Fibroblast of lung (primary cell): ENCODE data around the gene TBC1D14. TPM values are rescaled to one million over a fixed set of nuclear protein-coding genes. Genes with fewer than 3 reads are reported as not detected.

Experiments
- DNase-seq, 2 donors: peaks; one replicate each; pipeline versions ENCODE4 v3.0.0 to v3.0.0-alpha.2; 2010; ENCODE audit warnings: low read depth in 2 of 2
- H2AFZ ChIP-seq: 2 replicates; pipeline ENCODE4 v1.5.1; 2012; ENCODE audit warnings: low read length, control low read depth, inconsistent platforms
- H3K27ac ChIP-seq: 2 replicates; pipeline ENCODE4 v1.5.1; 2011; ENCODE audit warnings: low read length, control low read depth; ENCODE audit not compliant: insufficient read depth
- H3K27me3 ChIP-seq: 2 replicates; pipeline ENCODE4 v1.5.1; 2011; ENCODE audit warnings: mild to moderate bottlenecking, low read length; ENCODE audit not compliant: control insufficient read depth, insufficient read depth
- H3K36me3 ChIP-seq: 2 replicates; pipeline ENCODE4 v1.5.1; 2011; ENCODE audit warnings: low read length; ENCODE audit not compliant: control insufficient read depth, insufficient read depth
- H3K4me1 ChIP-seq: 2 replicates; pipeline ENCODE4 v1.5.1; 2011; ENCODE audit warnings: low read length; ENCODE audit not compliant: control insufficient read depth, insufficient read depth; ENCODE audit errors: extremely low read depth
- H3K4me2 ChIP-seq: 2 replicates; pipeline ENCODE4 v1.5.1; 2011; ENCODE audit warnings: low read length, control low read depth; ENCODE audit not compliant: insufficient read depth; ENCODE audit errors: extremely low read depth
- H3K4me3 ChIP-seq, 4 experiments: fragments of 200-600 bp in 1 of 4; sonication (generic) in 1 of 4; replicated peaks in 1 of 4; 2 replicates each; pipeline ENCODE4 v1.5.1; 2011 to 2016; ENCODE audit warnings: low read length in 4 of 4, low read depth in 3 of 4, mild to moderate bottlenecking in 3 of 4, control low read depth in 2 of 4, inconsistent platforms in 1 of 4, mixed read lengths in 1 of 4; ENCODE audit not compliant: insufficient read depth in 1 of 4; ENCODE audit errors: control extremely low read depth in 1 of 4
- H3K79me2 ChIP-seq: 2 replicates; pipeline ENCODE4 v1.5.1; 2012; ENCODE audit warnings: mild to moderate bottlenecking, low read length, inconsistent platforms; ENCODE audit not compliant: control insufficient read depth, insufficient read depth
- H3K9ac ChIP-seq: 2 replicates; pipeline ENCODE4 v1.5.1; 2011; ENCODE audit warnings: mild to moderate bottlenecking, low read length, control low read depth; ENCODE audit not compliant: insufficient read depth
- H3K9me3 ChIP-seq: 2 replicates; pipeline ENCODE4 v1.5.1; 2012; ENCODE audit warnings: low read depth, low read length; ENCODE audit not compliant: control insufficient read depth, insufficient read depth
- H4K20me1 ChIP-seq: 2 replicates; pipeline ENCODE4 v1.5.1; 2011; ENCODE audit warnings: low read length; ENCODE audit not compliant: control insufficient read depth, insufficient read depth; ENCODE audit errors: extremely low read depth
- CTCF ChIP-seq, 2 donors: IDR thresholded peaks in 1 of 2; conservative IDR thresholded peaks in 1 of 2; 1 replicate in 1 of 2; 2 replicates in 1 of 2; pipeline ENCODE4 v1.5.1; 2011 to 2012; ENCODE audit warnings: low read length in 2 of 2, control low read depth in 1 of 2, inconsistent platforms in 1 of 2, low read depth in 1 of 2, mild to moderate bottlenecking in 1 of 2
- EZH2 ChIP-seq: IDR thresholded peaks from 2 replicates; pipeline ENCODE4 v1.5.1; 2012; ENCODE audit warnings: low read length, control low read depth, mild to moderate bottlenecking; ENCODE audit errors: missing control alignments
- polyA plus RNA-seq, 2 donors: library from polyadenylated mRNA; depleted of rRNA in 1 of 2; stranded (reverse) in 1 of 2; unstranded in 1 of 2; fragments of >200 nt; gene quantifications; 2 replicates each; pipeline ENCODE4 v1.2.1, GENCODE V29; 2011 to 2012; ENCODE audit warnings: missing spikeins in 1 of 2
- total RNA-seq: library from RNA; depleted of rRNA; stranded (reverse); fragments of >200 nt; gene quantifications from 2 replicates; pipeline ENCODE4 v1.2.1, GENCODE V29; 2014

Gene TBC1D14
- total and polyA plus RNA-seq, 2 donors (not counting 1 experiment from before 2014, with no cell fraction given) = 26.9 to 37.7 TPM

- TF ChIP-seq CTCF (conservative IDR thresholded peaks at IDR 0.05 in 1 of 2, IDR thresholded peaks at IDR 0.05 in 1 of 2; ENCODE audit: low read depth in 1 of 2, low read length in 2 of 2) (no peak), EZH2 (no peak)
- no peak for DNase-seq
- peaks cover 7% of the 10 kb centered on the region for H3K79me2 ChIP-seq
- no peak overlapping the region for H2AFZ ChIP-seq
- no peak overlapping the region for H3K9ac ChIP-seq
- H3K4me1 ChIP-seq = peaks cover 7% of the 10 kb centered on the region
- H4K20me1 ChIP-seq = no peaks in the 10 kb centered on the region
- H3K27me3 ChIP-seq = no peaks in the 10 kb centered on the region
- no peak overlapping the region for H3K4me3 ChIP-seq
- peaks cover 13% of the 10 kb centered on the region for H3K36me3 ChIP-seq
- no peaks in the 10 kb centered on the region for H3K9me3 ChIP-seq
- H3K4me2 ChIP-seq = no peak overlapping the region
- H3K27ac ChIP-seq = no peak overlapping the region
Measured at GRCh38 chr4:6996481-6996880, 86.9 kb downstream of the TBC1D14 start.

DNA sequence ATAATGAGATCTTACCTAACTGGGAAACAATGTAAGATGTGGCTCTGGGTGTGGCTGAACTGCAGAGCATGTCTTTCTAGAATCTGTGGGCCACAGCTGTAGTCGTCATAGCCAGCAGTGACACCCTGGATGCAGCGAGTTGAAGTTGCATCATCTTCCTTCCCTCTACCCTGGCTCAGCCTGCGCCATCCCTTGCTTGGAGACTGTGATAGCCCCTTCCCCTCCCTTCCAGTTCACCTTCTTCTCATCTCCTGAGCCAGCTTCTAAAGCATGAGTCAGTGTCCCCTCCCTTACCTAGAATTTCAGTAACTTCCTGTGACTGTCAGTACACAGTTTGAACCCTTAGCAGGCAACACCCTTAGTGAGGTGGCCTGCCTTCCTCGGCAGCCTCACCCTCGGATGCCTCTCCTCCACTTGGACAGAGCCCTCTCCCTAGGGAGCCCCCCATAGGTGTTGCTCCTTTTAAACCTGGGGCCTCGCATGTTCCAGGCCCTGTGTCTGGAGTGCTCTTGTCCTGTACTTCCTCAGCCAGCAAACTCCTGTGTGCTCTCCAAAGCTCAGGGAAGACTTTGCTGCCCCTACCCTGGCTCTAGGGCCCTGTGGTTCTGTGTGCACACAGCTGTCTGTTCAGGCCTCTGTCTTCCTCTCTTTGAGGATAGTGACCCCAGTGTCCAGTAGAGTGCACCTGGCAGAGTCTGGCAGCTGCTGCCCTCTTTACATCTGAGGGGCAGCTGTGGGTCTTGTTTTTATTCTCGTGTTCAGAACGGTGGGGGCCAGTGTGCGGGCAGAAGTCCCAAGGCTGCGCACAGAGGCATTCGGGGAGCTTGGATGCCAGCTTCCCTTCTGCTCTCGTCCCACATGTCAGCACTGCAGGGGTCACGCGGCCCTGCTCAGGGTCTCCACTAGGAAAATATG lies 89.8 kb downstream of the TBC1D14 start:
- no peak overlapping the region for H3K27ac ChIP-seq
- no peaks in the 10 kb centered on the region for H3K27me3 ChIP-seq
- H3K9ac ChIP-seq = no peak overlapping the region
- H2AFZ ChIP-seq = no peak overlapping the region
- H3K4me3 ChIP-seq = no peak overlapping the region
- no peaks in the 10 kb centered on the region for H3K4me1 ChIP-seq
- H4K20me1 ChIP-seq = no peaks in the 10 kb centered on the region
- no peak for DNase-seq
- no peak for TF ChIP-seq EZH2
- no peak for TF ChIP-seq CTCF (conservative IDR thresholded peaks at IDR 0.05 in 1 of 2, IDR thresholded peaks at IDR 0.05 in 1 of 2; ENCODE audit: low read depth in 1 of 2, low read length in 2 of 2)
- H3K36me3 ChIP-seq = peaks cover 13% of the 10 kb centered on the region
- H3K4me2 ChIP-seq = no peak overlapping the region
- no peaks in the 10 kb centered on the region for H3K9me3 ChIP-seq
- H3K79me2 ChIP-seq = no peaks in the 10 kb centered on the region

DNA sequence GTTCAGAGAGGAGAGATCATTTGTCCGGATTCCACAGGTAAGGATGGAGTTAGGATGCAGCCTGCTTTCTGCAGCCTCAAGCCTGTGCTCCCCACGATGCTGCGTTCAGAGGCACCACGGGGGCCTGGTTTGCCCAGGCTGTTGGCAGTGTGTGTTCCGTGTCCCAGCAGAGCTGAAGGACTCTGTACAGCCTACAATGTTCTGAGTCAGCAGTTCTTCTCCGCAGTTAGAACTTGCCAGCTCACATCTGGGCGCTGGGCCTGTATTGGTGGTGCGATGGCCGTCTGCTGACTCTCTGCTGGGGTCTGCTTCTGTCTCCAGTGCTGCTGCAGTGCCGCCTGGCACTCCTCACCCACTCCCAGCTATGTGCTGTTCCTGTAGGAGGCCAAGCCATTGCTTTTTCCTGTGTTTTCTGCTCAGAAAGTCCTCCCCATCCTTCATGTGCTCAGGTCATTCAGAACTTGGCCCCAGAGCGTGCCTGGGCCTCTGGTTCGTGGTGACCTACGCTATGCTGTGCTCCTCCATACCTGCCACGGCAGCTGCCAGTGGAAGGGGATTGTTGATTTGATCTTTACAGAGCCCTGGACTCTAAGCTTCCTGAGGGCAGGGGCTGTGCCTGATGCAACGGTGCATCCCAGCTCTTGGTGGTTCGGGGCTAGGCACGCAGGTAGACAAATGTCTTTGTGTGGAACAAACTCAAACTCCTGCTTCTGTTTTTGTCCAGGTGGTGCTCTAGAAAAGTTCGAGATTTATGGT lies 91.0 kb downstream of the TBC1D14 start:
- H3K36me3 ChIP-seq = peaks cover 13% of the 10 kb centered on the region
- no peaks in the 10 kb centered on the region for H3K79me2 ChIP-seq
- TF ChIP-seq EZH2 (no peak), CTCF (conservative IDR thresholded peaks at IDR 0.05 in 1 of 2, IDR thresholded peaks at IDR 0.05 in 1 of 2; ENCODE audit: low read depth in 1 of 2, low read length in 2 of 2) (no peak)
- no peaks in the 10 kb centered on the region for H4K20me1 ChIP-seq
- no peaks in the 10 kb centered on the region for H3K9me3 ChIP-seq
- no peaks in the 10 kb centered on the region for H3K4me1 ChIP-seq
- H3K27me3 ChIP-seq = no peaks in the 10 kb centered on the region
- no peak overlapping the region for H3K4me2 ChIP-seq
- H3K4me3 ChIP-seq = no peak overlapping the region
- H3K9ac ChIP-seq = no peak overlapping the region
- DNase-seq = no peak
- H3K27ac ChIP-seq = no peak overlapping the region
- no peak overlapping the region for H2AFZ ChIP-seq
